ENCODE data around the gene KIF12.

GRCh38 chr9:114091711-114092110, 7.4 kb downstream of the KIF12 start:
- no peak for TF ChIP-seq SP4 (IDR thresholded peaks at IDR 0.05; ENCODE audit: low read length)
- TF ChIP-seq RAD21 (IDR thresholded peaks at IDR 0.05 in 1 of 2, conservative IDR thresholded peaks at IDR 0.05 in 1 of 2; ENCODE audit: low read depth in 2 of 2, low read length in 2 of 2), result no peak

All from H1 (cell line).